ACC112 (cell line): ENCODE measurements around the gene MYL6.

Experiments
- H2AFZ ChIP-seq: fragments of 200-600 bp; sonication (generic); one replicate; pipeline ENCODE4 v1.6.0; 2017; ENCODE audit warnings: antibody characterized with exemption, low read length; ENCODE audit not compliant: unreplicated experiment
- H3K27ac ChIP-seq: fragments of 200-600 bp; sonication (generic); 2 replicates; pipeline ENCODE4 v1.5.1; 2014; ENCODE audit warnings: low read depth, mild to moderate bottlenecking, antibody characterized with exemption, low read length, moderate library complexity
- H3K27me3 ChIP-seq: fragments of 200-600 bp; sonication (generic); 2 replicates; pipeline ENCODE4 v1.6.1; 2014; ENCODE audit warnings: mild to moderate bottlenecking, antibody characterized with exemption, low read length, moderate library complexity, mixed read lengths; ENCODE audit not compliant: insufficient read depth
- H3K36me3 ChIP-seq: fragments of 200-600 bp; sonication (generic); 2 replicates; pipeline ENCODE4 v1.6.1; 2016; ENCODE audit warnings: mild to moderate bottlenecking, antibody characterized with exemption, low read length, moderate library complexity, mixed read lengths; ENCODE audit not compliant: insufficient read depth
- H3K4me1 ChIP-seq: fragments of 200-600 bp; sonication (generic); one replicate; pipeline ENCODE4 v1.6.1; 2016; ENCODE audit warnings: low read length, mixed read lengths; ENCODE audit not compliant: insufficient read depth, unreplicated experiment, control insufficient read depth
- H3K4me3 ChIP-seq: fragments of 200-600 bp; sonication (generic); 2 replicates; pipeline ENCODE4 v1.5.1; 2014; ENCODE audit warnings: mild to moderate bottlenecking, low read depth, low read length
- H3K79me2 ChIP-seq: fragments of 200-600 bp; sonication (generic); one replicate; pipeline ENCODE4 v1.6.0; 2016; ENCODE audit warnings: low read length; ENCODE audit not compliant: control insufficient read depth, unreplicated experiment, insufficient read depth

Gene MYL6

DNA sequence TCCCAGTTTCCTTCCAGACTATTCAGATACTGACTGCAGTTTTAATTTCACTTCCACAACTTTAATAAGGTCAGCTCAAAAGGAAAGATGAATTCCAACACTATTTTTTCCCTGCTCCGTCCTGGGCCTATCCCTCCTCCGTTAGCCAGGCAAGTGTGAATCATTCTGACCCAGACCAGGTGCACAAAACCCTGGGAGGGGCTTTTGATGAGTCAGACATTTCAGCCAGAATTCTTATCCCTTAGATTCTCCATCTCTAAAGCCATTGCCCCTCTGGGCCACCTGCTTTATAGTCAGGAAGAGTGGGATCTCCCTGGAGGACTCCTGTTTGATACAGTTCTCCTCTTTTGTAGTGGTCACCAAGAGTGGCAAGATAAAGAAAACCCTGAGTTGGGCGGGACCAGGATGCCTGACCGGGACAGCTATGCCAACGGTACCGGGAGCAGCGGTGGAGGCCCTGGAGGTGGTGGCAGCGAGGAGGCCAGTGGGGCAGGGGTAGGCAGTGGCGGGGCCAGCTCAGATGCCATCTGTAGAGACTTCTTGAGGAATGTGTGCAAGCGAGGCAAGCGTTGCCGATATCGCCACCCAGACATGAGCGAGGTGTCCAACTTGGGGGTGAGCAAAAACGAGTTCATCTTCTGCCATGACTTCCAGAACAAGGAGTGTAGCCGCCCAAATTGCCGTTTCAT is 37.9 kb upstream of the MYL6 start:
- Histone ChIP-seq H3K4me3 (0 out of 2 replicates have a peak overlapping the region, but pooled peaks have one; percentile 2), H3K27me3 (no peaks in the 10 kb centered on the region), H3K36me3 (peaks cover 5% of the 10 kb centered on the region; the same call in 1 of the 2 replicates), H2AFZ (no peak overlapping the region), H3K27ac (no peak overlapping the region), H3K4me1 (peaks cover 17% of the 10 kb centered on the region), H3K79me2 (peaks cover 14% of the 10 kb centered on the region)

DNA sequence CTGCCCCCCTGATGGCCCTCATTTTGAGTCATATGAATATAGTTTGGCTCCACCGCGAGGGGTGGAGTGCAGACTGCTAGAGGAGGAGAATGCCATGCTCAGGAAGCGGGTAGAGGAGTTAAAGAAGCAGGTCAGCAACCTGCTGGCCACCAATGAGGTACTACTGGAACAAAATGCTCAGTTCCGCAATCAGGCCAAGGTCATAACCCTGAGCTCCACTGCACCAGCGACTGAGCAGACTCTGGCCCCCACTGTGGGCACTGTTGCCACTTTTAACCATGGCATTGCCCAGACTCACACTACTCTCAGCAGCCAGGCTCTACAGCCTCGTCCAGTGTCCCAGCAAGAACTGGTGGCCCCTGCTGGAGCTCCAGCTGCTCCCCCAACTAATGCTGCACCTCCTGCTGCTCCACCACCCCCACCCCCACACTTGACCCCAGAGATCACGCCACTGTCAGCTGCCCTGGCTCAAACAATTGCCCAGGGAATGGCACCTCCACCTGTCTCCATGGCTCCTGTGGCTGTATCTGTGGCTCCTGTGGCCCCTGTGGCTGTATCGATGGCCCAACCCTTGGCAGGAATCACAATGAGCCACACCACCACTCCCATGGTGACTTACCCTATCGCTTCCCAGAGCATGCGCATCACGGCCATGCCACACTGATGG is 36.8 kb upstream of the MYL6 start:
- H3K4me3 ChIP-seq, result no peak overlapping the region
- peaks cover 5% of the 10 kb centered on the region; the same call in 1 of the 2 replicates for H3K36me3 ChIP-seq
- H3K4me1 ChIP-seq, result peaks cover 20% of the 10 kb centered on the region
- peaks cover 14% of the 10 kb centered on the region for H3K79me2 ChIP-seq
- no peak overlapping the region for H3K27ac ChIP-seq
- no peaks in the 10 kb centered on the region for H3K27me3 ChIP-seq
- no peak overlapping the region for H2AFZ ChIP-seq

- Histone ChIP-seq H3K27ac (no peak overlapping the region), H3K4me3 (no peak overlapping the region), H3K4me1 (peaks cover 31% of the 10 kb centered on the region), H3K36me3 (no peaks in the 10 kb centered on the region), H3K79me2 (peaks cover 5% of the 10 kb centered on the region), H3K27me3 (no peaks in the 10 kb centered on the region), H2AFZ (no peak overlapping the region)
These were observed 35.5 kb upstream of the MYL6 start for GRCh38 chr12:56122637-56123036.

GRCh38 chr12:56124133-56124532 is 34.0 kb upstream of the MYL6 start:
- Histone ChIP-seq H3K36me3 (no peaks in the 10 kb centered on the region), H3K4me3 (no peak overlapping the region), H3K79me2 (peaks cover 7% of the 10 kb centered on the region), H3K27me3 (no peaks in the 10 kb centered on the region), H3K4me1 (peaks cover 27% of the 10 kb centered on the region), H3K27ac (no peak overlapping the region), H2AFZ (no peak overlapping the region)

- H2AFZ ChIP-seq, result no peak overlapping the region
- H3K79me2 ChIP-seq, result peaks cover 6% of the 10 kb centered on the region
- peaks cover 16% of the 10 kb centered on the region for H3K4me1 ChIP-seq
- no peaks in the 10 kb centered on the region for H3K27me3 ChIP-seq
- H3K36me3 ChIP-seq, result peaks cover 10% of the 10 kb centered on the region; the same call in 1 of the 2 replicates
- peak overlapping the region; percentile 86 for H3K4me3 ChIP-seq
- peak overlapping the region; percentile 43 for H3K27ac ChIP-seq
These were observed 31.4 kb upstream of the MYL6 start for GRCh38 chr12:56126732-56127239.

DNA sequence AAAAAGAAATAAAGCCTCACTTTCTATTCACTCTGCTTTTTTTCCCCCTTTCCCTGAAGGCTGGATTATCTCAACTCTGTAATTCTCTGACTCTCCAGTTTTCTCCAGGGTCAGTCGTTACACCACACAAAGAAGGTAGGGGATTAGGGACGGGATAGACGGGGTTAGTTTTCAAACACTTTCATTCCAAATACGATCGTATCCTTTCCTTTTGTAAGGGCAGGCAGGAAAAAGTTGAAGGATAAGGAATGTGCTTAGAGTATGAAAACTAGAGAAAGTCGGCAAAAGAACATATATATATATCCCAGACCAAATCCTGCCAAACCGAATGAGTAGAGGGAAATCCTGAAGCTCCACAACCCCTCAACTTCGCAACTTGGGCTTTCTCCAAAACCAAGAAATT is 30.7 kb upstream of the MYL6 start:
- Histone ChIP-seq H3K79me2 (peaks cover 6% of the 10 kb centered on the region), H3K36me3 (peaks cover 14% of the 10 kb centered on the region; the same call in 1 of the 2 replicates), H3K27ac (peak overlapping the region; percentile 43), H3K4me3 (peak overlapping the region; percentile 86), H3K27me3 (no peaks in the 10 kb centered on the region), H2AFZ (peak overlapping the region; percentile 19), H3K4me1 (peaks cover 16% of the 10 kb centered on the region)

DNA sequence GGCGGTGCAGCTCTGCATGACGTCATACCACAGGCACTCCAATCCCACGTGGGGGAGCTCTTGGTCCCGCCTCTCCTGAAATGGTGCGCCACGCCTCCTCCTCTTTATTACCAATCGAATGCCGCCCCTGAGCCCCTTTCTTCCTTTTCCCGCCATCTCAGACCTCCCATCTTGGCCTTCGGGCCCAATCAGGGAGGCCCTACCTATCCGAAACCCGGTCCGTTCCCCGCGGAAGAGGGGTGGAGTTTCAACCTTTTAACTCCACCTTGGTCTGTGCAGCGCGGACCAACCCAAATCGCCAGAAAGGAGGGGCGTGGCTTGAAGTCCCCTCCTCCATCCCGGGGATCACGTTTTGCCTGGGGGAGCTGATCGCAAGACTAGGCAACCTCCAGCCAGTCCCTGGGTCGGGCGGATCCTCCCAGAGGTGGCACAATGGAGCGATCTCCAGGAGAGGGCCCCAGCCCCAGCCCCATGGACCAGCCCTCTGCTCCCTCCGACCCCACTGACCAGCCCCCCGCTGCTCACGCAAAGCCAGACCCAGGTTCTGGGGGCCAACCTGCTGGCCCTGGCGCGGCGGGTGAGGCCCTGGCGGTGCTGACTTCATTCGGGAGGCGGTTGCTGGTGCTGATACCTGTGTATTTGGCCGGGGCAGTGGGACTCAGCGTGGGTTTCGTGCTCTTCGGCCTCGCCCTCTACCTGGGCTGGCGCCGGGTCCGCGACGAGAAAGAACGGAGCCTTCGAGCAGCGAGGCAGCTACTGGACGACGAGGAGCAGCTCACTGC is 30.1 kb upstream of the MYL6 start, which contains the start of gene ESYT1:
ESYT1 (plus strand) TSS at position 380 of the 782 bp plus-strand sequence; CDS start at position 433, 53 bp downstream.
- H3K27me3 ChIP-seq, result no peaks in the 10 kb centered on the region
- H3K79me2 ChIP-seq, result peaks cover 6% of the 10 kb centered on the region
- peak within 1 kb of the TSS; percentile 37 for H2AFZ ChIP-seq
- peak within 1 kb of the TSS; percentile 43 for H3K27ac ChIP-seq
- H3K36me3 ChIP-seq, result peaks cover 14% of the 10 kb centered on the region; the same call in 1 of the 2 replicates
- H3K4me1 ChIP-seq, result peaks cover 16% of the 10 kb centered on the region
- H3K4me3 ChIP-seq, result peak within 1 kb of the TSS; percentile 86

- Histone ChIP-seq H3K27me3 (no peaks in the 10 kb centered on the region), H3K4me1 (peaks cover 16% of the 10 kb centered on the region), H3K27ac (no peak overlapping the region), H2AFZ (peak overlapping the region; percentile 37), H3K79me2 (peaks cover 6% of the 10 kb centered on the region), H3K4me3 (peak overlapping the region; percentile 86), H3K36me3 (peaks cover 20% of the 10 kb centered on the region; the same call in 1 of the 2 replicates)
These were observed 29.4 kb upstream of the MYL6 start for GRCh38 chr12:56128670-56129205.

- H3K27ac ChIP-seq, result no peak overlapping the region
- peak overlapping the region; percentile 86 for H3K4me3 ChIP-seq
- H3K79me2 ChIP-seq, result peaks cover 6% of the 10 kb centered on the region
- H2AFZ ChIP-seq, result peak overlapping the region; percentile 37
- peaks cover 16% of the 10 kb centered on the region for H3K4me1 ChIP-seq
- H3K36me3 ChIP-seq, result peaks cover 25% of the 10 kb centered on the region; the same call in 1 of the 2 replicates
- H3K27me3 ChIP-seq, result no peaks in the 10 kb centered on the region
These were observed 28.8 kb upstream of the MYL6 start for GRCh38 chr12:56129206-56129941.
